Activated T-cell treated with anti-CD3 and anti-CD28 coated beads for 24 hours (primary cell): Measurements from ENCODE around the gene PXYLP1.

Experiments
- DNase-seq: peaks from one replicate; pipeline ENCODE4 v3.0.0-alpha.2; 2020; ENCODE audit warnings: low read depth

Gene PXYLP1

DNA sequence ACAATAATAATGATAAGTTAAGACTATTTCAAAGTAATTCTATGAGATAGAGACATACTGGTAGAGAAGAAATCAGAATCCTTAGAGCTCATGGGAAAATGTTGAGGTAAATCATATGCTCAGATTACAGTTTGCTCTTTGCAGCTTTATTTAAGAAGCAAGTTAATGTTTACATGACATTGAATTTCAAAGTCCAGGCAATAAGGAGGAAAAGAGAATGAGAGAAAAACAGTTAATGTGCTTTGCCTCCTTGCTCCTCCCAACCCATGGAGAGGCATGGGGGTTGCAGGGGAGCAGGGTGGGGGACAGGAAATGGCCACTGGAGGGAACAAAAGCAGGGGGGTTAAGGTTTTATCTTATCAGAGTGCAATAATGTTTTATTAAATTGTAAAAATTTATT lies 94.5 kb downstream of the PXYLP1 start:
- DNase-seq: no peak

DNA sequence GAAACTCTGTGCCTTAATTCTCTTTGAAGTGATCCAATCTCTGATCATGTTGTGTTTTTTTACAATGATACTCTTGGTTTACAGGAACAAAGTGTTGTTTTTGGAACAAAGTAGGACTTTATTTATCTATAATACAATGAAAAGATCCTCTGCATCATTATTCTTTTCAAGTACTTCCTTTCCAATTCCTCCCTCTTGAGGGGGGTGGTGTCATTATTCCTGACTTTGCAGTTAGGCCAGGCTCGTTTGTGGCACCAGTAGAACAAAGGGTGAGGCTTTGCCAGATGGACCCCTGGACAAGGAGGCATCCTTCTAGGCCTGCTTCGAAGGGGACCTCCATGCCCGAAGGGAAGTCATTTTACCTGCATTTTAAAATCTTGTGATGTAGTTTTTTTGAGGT lies 95.0 kb downstream of the PXYLP1 start:
- DNase-seq: no peak

DNA sequence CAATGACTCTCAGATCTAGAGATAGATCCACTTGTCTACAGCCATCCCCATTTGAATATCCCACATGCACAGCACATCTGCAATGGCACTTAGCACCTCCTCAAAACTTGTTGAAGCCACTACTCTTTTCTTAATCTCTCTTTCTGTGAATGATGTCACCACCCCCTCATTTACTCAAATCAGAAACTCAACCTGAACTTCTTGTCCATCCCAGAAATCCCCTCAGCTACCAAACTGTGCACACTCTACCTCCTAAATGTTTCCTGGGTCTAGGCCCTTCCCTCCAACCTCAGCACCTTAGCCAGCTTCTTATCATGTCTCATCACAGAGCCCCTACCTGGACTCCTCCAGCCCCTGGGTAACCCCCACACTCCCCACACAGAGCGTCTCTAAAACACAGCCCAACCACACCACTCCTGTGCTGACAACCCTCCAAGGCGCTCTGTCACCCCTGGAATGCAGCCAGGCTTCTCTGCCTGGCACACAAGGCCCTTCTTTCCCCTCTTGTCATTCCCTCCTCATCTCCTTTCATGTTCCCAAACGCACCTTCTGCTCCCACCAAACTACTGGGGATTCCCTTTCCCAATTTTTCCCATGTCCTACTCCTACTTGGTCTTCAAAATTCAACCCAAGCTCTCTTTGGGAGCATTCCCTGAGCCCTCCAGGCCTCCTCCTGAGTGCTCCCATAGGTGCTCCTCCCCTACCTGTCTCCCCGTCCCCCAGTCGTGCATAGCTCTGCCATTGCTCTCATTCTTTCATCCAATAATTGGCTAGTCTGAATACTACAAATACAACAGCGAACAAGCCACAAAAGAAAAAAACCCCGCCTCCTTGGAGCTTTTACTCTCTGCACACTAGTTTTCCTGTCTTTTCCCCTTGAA lies 96.9 kb downstream of the PXYLP1 start:
- DNase-seq: no peak

DNA sequence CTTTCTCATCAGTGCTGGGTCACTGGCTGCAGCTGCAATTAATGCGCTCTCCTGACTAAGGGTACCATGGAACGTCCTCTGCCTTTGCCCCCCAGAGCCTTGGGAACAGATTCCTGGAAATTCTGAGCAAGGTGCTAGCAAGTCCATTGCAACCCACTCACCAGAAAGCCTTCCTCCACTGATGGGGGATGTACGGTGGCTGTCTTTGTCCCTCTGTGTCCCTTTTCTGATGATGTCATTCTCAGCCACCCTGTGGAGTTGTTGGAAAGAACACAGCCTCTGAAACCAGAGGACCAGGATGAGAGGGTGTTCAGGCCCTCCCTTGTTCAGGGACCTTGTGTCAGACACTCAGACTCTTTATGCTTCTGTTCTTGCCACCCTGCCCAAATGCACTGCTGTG lies 98.6 kb downstream of the PXYLP1 start:
- DNase-seq: no peak

DNA sequence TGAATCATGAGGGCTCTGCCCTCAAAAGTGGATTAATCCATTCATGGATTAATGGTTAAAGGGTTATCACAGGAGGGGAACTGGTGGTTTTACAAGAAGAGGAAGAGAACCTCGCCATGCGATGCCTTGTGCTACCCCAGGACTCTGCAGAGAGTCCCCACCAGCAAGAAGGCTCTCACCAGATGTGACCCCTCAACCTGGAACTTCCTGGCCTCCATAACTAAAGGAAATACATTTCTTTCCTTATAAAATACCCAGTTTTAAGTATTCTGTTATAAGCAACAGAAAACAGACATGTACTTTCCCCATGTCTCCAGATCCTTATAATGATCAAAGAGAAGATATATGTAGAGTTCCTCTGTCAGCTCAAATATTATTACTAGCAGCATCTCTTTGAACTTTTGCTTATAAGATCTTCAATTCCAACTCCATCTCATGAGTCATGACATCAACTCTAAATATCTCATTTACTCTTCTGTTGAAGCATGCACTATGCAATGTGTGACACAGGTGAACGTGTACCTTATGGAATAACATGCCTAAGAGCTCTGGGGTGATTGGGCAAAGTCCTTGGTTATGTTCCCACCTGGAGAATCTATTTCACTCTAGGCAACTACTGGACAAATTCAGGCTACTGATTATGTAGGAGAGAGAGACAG lies 99.2 kb downstream of the PXYLP1 start:
- DNase-seq: no peak

DNA sequence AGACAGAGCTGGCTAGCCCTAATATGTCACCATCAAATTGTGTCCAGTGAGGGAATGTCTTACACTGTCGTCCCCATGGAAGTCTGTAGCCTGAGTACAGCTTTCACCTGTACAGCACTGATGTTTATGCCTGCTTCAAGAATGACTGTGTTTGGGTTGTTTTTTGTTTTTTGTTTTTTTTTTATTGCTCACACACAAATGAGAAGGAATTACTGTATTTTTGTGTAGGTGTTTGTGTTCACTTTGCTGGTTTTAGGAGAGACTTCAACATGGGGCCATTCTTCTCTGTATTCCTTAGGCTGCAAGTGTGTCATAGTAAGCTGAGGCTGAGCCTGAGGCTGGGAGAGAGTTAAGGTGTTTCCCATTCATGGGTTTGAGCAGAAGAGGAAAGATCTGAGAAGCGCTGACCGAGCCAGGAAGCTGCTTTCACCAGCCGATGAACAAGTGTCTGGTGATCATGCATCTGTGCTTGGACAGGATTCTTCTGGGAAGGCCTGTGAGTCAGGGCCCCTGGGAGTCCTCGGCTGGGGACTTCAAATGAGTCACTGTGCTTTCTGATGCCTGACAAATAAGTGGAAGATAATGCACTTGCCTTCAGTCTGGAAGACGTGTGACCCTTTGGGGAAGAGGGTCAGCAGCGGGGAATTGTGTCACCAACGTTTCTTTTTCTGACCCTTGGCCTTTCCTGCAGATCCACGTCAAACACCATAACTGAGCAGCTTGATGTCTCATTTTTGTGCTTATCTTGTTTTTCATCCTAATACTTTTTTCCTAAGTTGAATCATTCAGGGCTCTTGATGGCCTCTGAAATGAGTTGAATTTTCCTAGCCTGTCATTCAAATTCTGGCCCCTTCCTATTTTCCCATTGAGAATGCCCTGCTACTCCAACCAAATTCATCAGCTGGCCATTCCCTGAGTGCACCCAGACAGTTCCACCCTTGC lies 100.0 kb downstream of the PXYLP1 start:
- no peak for DNase-seq

DNA sequence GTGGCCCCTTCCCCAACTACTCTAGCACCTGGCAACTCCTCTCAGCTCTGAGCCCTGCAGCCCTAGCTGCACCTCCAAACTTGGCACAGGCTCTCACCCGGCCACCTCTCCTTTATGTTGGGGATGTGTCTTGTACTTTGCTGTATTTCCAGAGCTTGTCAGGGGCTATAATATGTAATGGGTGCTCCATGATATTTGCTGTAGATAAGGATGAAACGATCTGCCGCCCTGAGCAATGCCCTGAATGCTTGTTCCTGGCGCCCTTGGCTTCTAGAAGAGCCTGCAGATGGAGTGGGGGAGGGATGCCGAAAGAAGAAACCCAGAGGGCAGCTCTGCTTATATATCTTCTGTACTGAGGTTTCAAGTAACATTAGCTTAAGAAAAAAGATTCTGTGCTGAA lies 100.8 kb downstream of the PXYLP1 start:
- DNase-seq: no peak

DNA sequence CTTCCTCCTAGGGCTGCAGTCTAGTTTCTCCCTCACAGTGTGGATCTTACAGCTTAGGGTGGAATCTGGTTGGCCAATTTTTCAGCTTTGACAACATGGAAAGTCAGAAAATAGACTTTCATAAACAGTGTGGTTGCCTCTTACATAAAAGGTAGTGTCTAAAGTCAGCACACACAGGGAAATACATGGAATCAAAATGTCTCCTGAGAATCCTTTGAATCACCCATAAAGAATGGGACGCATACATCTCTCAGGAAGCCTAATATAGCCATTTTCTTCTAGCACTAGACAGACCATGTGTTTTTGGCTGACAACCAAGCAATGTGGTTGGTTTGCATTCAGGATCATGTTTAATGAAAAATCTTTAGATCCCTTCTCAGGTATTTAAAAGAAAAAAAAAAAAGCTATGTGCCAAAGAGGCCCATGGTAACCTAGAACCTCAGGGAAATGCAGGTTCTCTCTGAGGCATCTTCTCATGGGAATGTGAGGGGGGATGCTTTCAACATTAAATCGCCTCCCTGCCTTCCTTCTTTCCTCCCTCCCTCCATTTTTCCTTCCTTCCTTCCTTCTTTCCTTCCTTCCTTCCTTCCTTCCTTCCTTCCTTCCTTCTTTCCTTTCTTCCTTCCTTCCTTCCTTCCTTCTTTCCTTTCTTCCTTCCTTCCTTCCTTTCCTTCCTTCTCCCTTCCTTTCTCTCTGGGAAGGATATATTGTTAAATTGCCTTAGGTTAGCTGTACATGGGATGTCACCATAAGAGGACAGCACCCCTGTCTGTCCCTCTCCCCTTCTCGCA lies 102.4 kb downstream of the PXYLP1 start:
- no peak for DNase-seq

DNA sequence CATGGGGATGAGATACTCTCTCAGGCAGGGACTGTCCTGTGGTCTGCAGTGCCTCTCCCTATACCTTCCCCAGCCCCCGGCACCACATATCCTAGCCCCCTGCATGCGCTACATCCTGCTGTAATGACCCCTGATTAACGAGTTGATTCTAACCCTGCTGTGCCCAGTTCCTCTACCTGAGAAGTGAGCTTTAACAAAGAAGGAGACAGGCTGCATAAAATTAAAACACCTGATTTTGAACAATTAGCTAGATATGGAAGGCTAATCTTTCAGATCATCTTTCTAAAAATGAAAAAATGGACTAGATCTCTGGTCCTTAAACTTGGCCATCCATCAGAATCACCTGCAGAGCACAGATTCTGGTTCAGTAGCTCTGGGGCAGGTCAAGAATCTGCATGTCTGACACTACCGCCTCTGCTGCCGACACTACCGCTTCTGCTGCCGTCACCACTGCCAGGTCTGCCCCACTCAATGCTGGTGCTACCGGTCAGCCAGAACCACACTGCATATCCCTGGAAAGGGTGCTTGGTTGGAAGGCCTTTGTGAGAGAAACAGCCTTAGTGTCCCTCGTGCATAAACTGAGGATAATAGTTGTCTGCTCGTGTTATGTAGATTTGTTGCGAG lies 103.1 kb downstream of the PXYLP1 start:
- DNase-seq: no peak

DNA sequence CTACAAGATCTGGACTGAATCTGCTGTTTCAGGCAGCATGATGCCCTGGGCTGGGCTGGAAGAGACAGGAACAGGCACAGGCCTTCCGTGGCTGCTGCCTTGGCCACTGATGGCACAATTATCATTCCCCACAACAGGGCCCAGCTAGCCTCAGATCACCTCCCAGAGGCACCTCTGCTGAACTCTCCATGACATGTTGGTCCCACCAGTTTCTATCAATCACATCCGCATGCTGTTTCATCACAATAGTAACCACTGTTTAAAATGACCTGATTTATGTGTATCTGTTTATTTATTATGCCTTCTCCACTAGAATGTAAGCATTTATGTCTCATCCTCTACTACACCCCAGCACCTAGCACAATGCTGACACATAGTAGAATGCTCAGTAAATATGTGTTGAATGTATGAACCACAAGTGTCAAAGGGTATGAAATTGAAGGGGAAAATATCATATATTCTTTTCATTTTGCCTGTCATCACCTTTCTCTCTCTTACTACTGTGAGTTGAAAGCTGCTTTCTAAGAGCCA lies 104.0 kb downstream of the PXYLP1 start:
- DNase-seq: no peak

DNA sequence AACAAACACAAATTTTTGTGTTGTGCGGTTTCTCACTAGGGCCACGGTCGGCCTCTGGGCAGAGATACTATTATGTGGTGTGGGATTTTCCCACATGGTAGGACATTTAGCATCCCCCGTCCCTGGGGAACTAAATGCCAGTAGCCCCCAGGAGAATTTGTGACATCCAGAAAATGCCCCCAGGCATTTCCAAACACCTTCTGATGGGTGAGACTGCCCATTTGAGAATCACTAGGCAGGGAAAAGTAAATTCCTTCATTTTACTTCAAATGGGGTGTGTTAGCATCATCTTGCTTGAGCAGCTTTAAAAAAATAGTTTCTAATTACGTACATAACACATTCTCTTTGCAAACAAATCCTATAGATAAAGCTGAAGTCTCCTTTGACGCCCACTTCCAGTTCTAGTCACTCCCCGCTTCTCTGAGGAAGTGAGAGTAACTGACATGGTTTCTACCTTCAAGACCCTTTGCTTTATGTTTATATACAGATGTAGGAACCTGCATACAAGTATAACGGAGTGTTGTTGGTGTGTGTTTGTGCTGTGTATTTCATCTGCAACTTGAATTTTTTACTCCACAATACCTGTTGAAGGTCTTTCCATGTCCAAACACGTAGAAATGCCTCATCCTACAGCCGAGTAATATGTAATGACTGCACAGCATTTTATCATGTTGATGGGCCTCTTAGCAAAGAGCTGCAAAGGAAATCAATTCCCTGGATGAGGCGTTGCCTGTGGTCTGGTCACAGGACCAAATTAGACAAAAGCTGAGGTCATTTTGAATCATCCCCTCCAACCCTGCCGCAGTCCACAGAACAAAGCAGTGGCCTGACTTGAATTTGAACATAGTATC lies 105.3 kb downstream of the PXYLP1 start:
- DNase-seq: no peak

DNA sequence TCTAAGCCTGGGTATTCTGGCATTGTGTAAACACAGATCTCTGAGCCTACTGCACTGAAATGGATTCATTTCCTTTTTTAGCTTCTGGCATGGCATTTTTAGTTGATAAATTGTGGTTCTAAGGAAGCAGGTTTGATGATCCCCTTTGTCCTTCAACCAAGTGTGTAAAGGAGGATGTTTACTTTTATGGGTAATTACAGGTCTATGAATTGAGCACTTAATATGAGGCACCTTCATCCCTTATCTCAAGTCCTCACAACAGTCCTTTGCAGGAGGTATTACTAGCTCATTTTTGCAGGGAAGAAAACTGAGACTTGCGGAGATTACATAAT lies 105.9 kb downstream of the PXYLP1 start:
- no peak for DNase-seq

DNA sequence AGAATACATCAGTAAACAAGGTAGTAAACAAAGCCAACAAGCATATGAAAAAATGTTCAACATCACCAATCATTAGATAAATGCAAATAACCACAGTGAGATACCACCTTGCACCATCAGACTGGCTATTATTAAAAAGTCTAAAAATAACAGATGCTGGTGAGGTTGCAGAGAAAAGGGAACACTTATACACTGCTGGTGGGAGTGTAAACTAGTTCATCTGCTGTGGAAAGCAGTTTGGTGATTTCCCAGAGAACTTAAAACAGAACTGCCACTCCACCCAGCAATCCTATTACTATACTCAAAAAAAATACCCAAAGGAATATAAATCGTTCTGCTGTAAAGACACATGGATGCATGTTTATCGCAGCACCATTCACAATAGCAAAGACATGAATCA lies 106.4 kb downstream of the PXYLP1 start:
- DNase-seq: no peak

DNA sequence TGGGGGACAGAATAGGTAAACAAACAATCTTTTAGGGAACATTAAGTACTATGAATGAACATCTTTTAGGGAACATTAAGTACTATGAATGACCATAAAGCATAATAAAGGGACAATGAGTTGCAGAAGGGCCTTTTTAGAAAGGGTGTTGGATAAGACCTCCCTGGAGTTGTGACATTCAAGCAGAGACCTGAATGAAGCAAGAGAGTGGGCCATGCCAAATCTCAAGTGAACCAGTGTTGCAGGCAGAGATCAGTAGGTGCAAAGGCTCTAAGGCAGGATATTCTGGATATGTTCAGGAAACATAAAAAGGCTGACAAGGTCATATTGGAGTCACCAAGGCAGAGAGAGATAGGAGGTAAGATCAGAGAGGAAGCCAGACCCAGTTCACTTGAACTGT lies 107.3 kb downstream of the PXYLP1 start:
- no peak for DNase-seq

DNA sequence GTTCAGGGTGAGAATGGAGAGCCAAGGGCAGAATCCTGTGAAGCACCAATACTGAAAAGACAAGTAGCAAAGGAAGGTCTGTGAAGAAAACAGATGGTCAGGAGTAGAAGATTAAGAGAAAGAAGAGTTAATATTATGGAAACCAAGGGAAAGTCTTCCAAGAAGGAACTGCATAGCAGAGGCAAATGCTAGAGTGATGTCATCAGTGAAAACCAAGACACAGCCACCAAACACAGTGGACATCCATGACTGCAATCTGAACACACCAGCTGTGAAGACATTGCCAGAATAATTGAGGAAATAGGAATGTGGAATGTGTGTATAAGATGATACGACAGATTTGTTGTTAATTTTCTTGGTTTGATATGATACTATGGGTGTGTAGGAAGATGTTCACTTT lies 109.9 kb downstream of the PXYLP1 start:
- no peak for DNase-seq

DNA sequence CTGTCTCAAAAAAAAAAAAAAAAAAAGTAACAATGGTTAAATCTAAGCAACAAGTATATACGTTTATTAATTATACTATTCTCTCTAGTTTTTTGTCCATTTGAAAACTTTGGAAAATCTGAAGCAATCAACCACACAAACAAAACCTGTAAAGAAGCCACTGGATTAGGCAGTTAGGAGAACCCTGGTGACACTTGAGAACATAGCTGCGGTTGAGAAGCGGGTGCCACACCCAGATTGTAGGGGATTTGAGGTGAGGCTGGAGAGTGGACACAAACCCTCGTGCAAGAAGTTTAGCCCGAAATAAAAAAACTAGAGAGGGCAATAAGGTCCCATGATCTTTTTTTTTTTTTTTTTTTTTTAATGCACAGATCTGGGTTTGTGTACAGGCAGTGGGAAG lies 110.8 kb downstream of the PXYLP1 start:
- no peak for DNase-seq

DNA sequence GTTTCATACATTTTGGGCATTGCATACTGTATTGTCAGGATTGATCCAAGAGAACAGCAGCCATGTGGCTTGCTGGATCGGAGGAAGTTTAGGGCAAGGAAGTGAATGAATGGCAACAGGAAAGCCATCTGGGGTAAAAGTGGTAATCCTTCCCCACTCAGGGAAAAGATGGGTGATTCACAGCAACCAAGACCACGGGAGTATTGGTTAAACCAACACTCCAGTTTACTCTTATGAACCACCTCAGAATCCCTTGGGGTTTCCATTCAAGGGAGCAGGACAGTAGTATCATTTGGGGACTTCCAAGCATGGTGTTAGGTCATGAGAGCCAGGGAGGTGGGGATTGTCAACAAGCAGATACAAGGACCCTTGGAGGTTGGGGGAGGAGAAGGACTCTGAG lies 111.5 kb downstream of the PXYLP1 start:
- no peak for DNase-seq

DNA sequence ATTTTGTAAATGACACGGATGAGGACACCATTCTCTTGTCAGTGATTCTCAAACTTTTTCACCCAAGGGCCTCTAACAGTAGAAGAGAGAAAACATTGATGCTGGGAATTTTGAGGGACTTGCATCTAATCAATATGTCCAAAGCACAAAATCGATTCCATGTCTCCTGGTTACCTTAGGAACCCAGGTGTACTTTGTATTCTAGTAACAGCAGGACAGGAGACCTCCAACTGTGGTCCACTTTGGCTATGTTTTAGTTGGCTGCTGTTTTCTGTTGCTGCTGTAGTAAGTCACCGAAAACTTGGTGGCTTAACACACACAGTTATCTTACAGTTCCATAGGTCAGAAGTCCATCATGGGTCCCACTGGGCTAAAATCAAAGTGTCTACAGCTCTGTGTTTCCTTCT lies 112.2 kb downstream of the PXYLP1 start:
- no peak for DNase-seq
